Keratinocyte (primary cell): ENCODE data around the gene TFF3. TPM values are rescaled to one million over a fixed set of nuclear protein-coding genes. Genes with fewer than 3 reads are reported as not detected.

Experiments
- DNase-seq: peaks from one replicate; pipeline ENCODE4 v3.0.0-alpha.2; 2011; ENCODE audit warnings: low read depth, missing footprints, low spot score
- FAIRE-seq: peaks from 2 replicates; lab custom pipeline; 2011; peaks lifted over from hg19 to GRCh38; lab: Jason Lieb, UNC
- H2AFZ ChIP-seq: 2 replicates; pipeline ENCODE4 v1.6.0; 2012; ENCODE audit warnings: low read length, control low read depth, inconsistent platforms; ENCODE audit not compliant: control insufficient read depth
- H3K27ac ChIP-seq: 2 replicates; pipeline ENCODE4 v1.5.1; 2011; ENCODE audit warnings: low read length; ENCODE audit not compliant: control insufficient read depth, insufficient read depth
- H3K27me3 ChIP-seq: 3 replicates; pipeline ENCODE4 v1.6.0; 2011; ENCODE audit warnings: low read length; ENCODE audit not compliant: control insufficient read depth, insufficient read depth; ENCODE audit errors: extremely low read depth
- H3K36me3 ChIP-seq, 2 experiments: 2 replicates in 1 of 2; 3 replicates in 1 of 2; pipeline ENCODE4 v1.5.1; 2011; ENCODE audit warnings: low read length in 2 of 2, mild to moderate bottlenecking in 1 of 2; ENCODE audit not compliant: control insufficient read depth in 2 of 2, insufficient read depth in 2 of 2; ENCODE audit errors: extremely low read depth in 1 of 2
- H3K4me1 ChIP-seq: 3 replicates; pipeline ENCODE4 v1.5.1; 2011; ENCODE audit warnings: low read length; ENCODE audit not compliant: control insufficient read depth, insufficient read depth; ENCODE audit errors: extremely low read depth
- H3K4me2 ChIP-seq: 3 replicates; pipeline ENCODE4 v1.6.0; 2011; ENCODE audit warnings: low read depth, low read length; ENCODE audit not compliant: control insufficient read depth, insufficient read depth; ENCODE audit errors: extremely low read depth
- H3K4me3 ChIP-seq, 3 experiments: fragments of 200-600 bp in 1 of 3; sonication (generic) in 1 of 3; 2 replicates in 2 of 3; 3 replicates in 1 of 3; pipeline ENCODE4 v1.5.1; 2011 to 2016; ENCODE audit warnings: low read length in 3 of 3, mild to moderate bottlenecking in 3 of 3, control low read depth in 2 of 3, inconsistent platforms in 1 of 3, low read depth in 1 of 3, mixed read lengths in 1 of 3, mixed run types in 1 of 3, moderate library complexity in 1 of 3; ENCODE audit not compliant: control insufficient read depth in 2 of 3, insufficient read depth in 2 of 3; ENCODE audit errors: extremely low read depth in 1 of 3
- H3K79me2 ChIP-seq: 2 replicates; pipeline ENCODE4 v1.6.0; 2012; ENCODE audit warnings: low read length; ENCODE audit not compliant: control insufficient read depth, insufficient read depth
- H3K9ac ChIP-seq: 3 replicates; pipeline ENCODE4 v1.6.0; 2011; ENCODE audit warnings: low read length; ENCODE audit not compliant: control insufficient read depth, insufficient read depth; ENCODE audit errors: extremely low read depth
- H3K9me1 ChIP-seq: 3 replicates; pipeline ENCODE4 v1.6.0; 2011; ENCODE audit warnings: low read length; ENCODE audit not compliant: control insufficient read depth, insufficient read depth; ENCODE audit errors: extremely low read depth
- H3K9me3 ChIP-seq: 2 replicates; pipeline ENCODE4 v1.5.1; 2012; ENCODE audit warnings: low read depth, low read length; ENCODE audit not compliant: control insufficient read depth
- H4K20me1 ChIP-seq: 3 replicates; pipeline ENCODE4 v1.6.0; 2011; ENCODE audit warnings: low read length; ENCODE audit not compliant: control insufficient read depth, insufficient read depth; ENCODE audit errors: extremely low read depth
- CTCF ChIP-seq, 3 experiments: IDR thresholded peaks in 1 of 3; conservative IDR thresholded peaks in 1 of 3; optimal IDR thresholded peaks in 1 of 3; 2 replicates in 2 of 3; 3 replicates in 1 of 3; pipeline versions ENCODE3 to v1.5.1; 2011; ENCODE audit warnings: low read length in 3 of 3, mild to moderate bottlenecking in 3 of 3, moderate library complexity in 2 of 3, control low read depth in 1 of 3, inconsistent platforms in 1 of 3; ENCODE audit not compliant: insufficient read depth in 2 of 3; ENCODE audit errors: extremely low read depth in 1 of 3
- EZH2 ChIP-seq: IDR thresholded peaks from one replicate; pipeline ENCODE4 v1.6.1; 2012; ENCODE audit warnings: inconsistent platforms, mild to moderate bottlenecking, low read length, moderate library complexity
- dilution Hi-C: fragments of 300-500 bp; cut with MboI; formaldehyde crosslinking; loops from one replicate; pipeline ENCODE4 v1.7.0; 2020; ENCODE audit warnings: low sequenced_read_pairs; ENCODE audit not compliant: extremely low pct_ligation_motif_present
- polyA plus RNA-seq, 5 experiments: library from polyadenylated mRNA; depleted of rRNA in 3 of 5; stranded (reverse) in 3 of 5; stranded (forward) in 1 of 5; unstranded in 1 of 5; fragments of >200 nt; gene quantifications; 1 replicate in 1 of 5; 2 replicates in 3 of 5; 3 replicates in 1 of 5; pipeline versions ENCODE4 v1.2.1 to v1.2.3, GENCODE V29; 2011 to 2012; ENCODE audit warnings: missing spikeins in 2 of 5, low read depth in 1 of 5, low replicate concordance in 1 of 5

Gene TFF3
- polyA plus RNA-seq, 1 donor (not counting 4 experiments of a cell fraction or from before 2014, with no cell fraction given) = not detected

GRCh38 chr21:42362198-42362597, 47.0 kb upstream of the TFF3 start:
- H3K9ac ChIP-seq = no peak overlapping the region
- H4K20me1 ChIP-seq = no peaks in the 10 kb centered on the region
- no peak for FAIRE-seq
- no peak overlapping the region for H3K4me2 ChIP-seq
- no peaks in the 10 kb centered on the region for H3K9me1 ChIP-seq
- H3K27me3 ChIP-seq = no peaks in the 10 kb centered on the region
- no peaks in the 10 kb centered on the region for H3K79me2 ChIP-seq
- no peaks in the 10 kb centered on the region for H3K9me3 ChIP-seq
- TF ChIP-seq CTCF (optimal IDR thresholded peaks at IDR 0.05 in 1 of 3, IDR thresholded peaks at IDR 0.05 in 1 of 3, conservative IDR thresholded peaks at IDR 0.05 in 1 of 3; ENCODE audit: extremely low read depth in 1 of 3, insufficient read depth in 2 of 3, low read length in 3 of 3) (no peak), EZH2 (no peak)
- dilution Hi-C loops = no loop called here
- no peaks in the 10 kb centered on the region for H3K4me1 ChIP-seq
- H3K27ac ChIP-seq = no peak overlapping the region
- H3K36me3 ChIP-seq = no peaks in the 10 kb centered on the region
- no peak overlapping the region for H3K4me3 ChIP-seq
- DNase-seq = no peak
- no peak overlapping the region for H2AFZ ChIP-seq

DNA sequence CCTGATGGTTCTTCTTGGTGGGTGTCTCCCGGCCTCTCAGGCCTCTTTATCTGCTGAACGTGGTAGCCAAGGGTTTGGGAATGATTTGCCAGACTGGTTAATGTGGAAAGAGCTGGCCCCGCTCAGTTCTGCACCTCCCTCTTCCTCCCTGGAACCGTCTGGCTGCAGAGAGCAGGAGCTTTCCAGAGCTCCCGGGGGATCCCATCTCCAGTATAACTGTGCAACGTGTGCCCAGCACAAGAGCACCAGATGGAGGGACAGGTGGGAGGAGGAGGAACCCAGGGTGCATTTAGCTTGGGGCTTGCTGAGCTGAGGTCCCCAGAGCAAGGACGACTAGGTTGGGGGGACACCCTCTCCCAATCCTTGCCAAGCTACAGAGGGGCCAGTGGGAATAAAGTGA, 46.1 kb upstream of the TFF3 start:
- peaks cover 3% of the 10 kb centered on the region for H3K9me3 ChIP-seq
- no peaks in the 10 kb centered on the region for H4K20me1 ChIP-seq
- no peaks in the 10 kb centered on the region for H3K36me3 ChIP-seq
- no peaks in the 10 kb centered on the region for H3K4me1 ChIP-seq
- no peak overlapping the region for H3K4me2 ChIP-seq
- dilution Hi-C loops = no loop called here
- TF ChIP-seq CTCF (optimal IDR thresholded peaks at IDR 0.05 in 1 of 3, IDR thresholded peaks at IDR 0.05 in 1 of 3, conservative IDR thresholded peaks at IDR 0.05 in 1 of 3; ENCODE audit: extremely low read depth in 1 of 3, insufficient read depth in 2 of 3, low read length in 3 of 3) (no peak), EZH2 (no peak)
- no peak overlapping the region for H3K9ac ChIP-seq
- no peak overlapping the region for H3K4me3 ChIP-seq
- H3K27ac ChIP-seq = no peak overlapping the region
- no peaks in the 10 kb centered on the region for H3K9me1 ChIP-seq
- H3K27me3 ChIP-seq = no peaks in the 10 kb centered on the region
- no peak for DNase-seq
- no peak for FAIRE-seq
- no peaks in the 10 kb centered on the region for H3K79me2 ChIP-seq
- no peak overlapping the region for H2AFZ ChIP-seq
